ENCODE measurements around the gene EHMT1.
"Not testable (repeated sequence)": the region's sequence is repeated elsewhere in the genome, so short reads cannot be mapped to it uniquely, and the experiment has no call there.

The EHMT1 gene

GRCh38 chr9:137873858-137874362, 255.1 kb downstream of the EHMT1 start:
- DNase-seq = no peak
- 77% methylated on average over 6 of the region's 9 CpGs for WGBS (ENCODE audit: insufficient coverage)
- ChIA-PET CTCF (no interaction called here), POLR2A (no interaction called here)
- Histone ChIP-seq H3K4me3 (ENCODE audit: control insufficient read depth in 1 of 7, extremely low read depth in 1 of 7, insufficient read depth in 4 of 7, low read depth in 2 of 7, low read length in 6 of 7) (no peak overlapping the region), H3K4me1 (ENCODE audit: control extremely low read depth in 1 of 4, control insufficient read depth in 4 of 4, insufficient read depth in 4 of 4, low read length in 3 of 4) (peaks cover 0 to 5% (median 4%) of the 10 kb centered on the region in 4 experiments), H3K9me3 (ENCODE audit: control extremely low read depth in 1 of 5, control insufficient read depth in 4 of 5, insufficient read depth in 2 of 5, low read depth in 1 of 5, low read length in 4 of 5) (peaks cover 0 to 9% (median 4%) of the 10 kb centered on the region in 5 experiments), H3K27ac (ENCODE audit: insufficient read depth in 1 of 2, low read depth in 1 of 2, low read length in 2 of 2, poor library complexity in 1 of 2, severe bottlenecking in 2 of 2) (no peak overlapping the region), H3K36me3 (ENCODE audit: control insufficient read depth in 4 of 4, insufficient read depth in 4 of 4, low read length in 3 of 4) (no peaks in the 10 kb centered on the region), H3K27me3 (replicated peaks in 2 of 5; ENCODE audit: control insufficient read depth in 4 of 5, insufficient read depth in 5 of 5, low read length in 4 of 5) (peaks cover 0 to 57% (median 20%) of the 10 kb centered on the region in 5 experiments)

- Histone ChIP-seq H3K36me3 (ENCODE audit: control insufficient read depth in 4 of 4, insufficient read depth in 4 of 4, low read length in 3 of 4) (no peaks in the 10 kb centered on the region), H3K27ac (ENCODE audit: insufficient read depth in 1 of 2, low read depth in 1 of 2, low read length in 2 of 2, poor library complexity in 1 of 2, severe bottlenecking in 2 of 2) (no peak overlapping the region), H3K4me1 (ENCODE audit: control extremely low read depth in 1 of 4, control insufficient read depth in 4 of 4, insufficient read depth in 4 of 4, low read length in 3 of 4) (peaks cover 0 to 5% (median 4%) of the 10 kb centered on the region in 4 experiments), H3K27me3 (replicated peaks in 2 of 5; ENCODE audit: control insufficient read depth in 4 of 5, insufficient read depth in 5 of 5, low read length in 4 of 5) (peaks cover 0 to 71% (median 20%) of the 10 kb centered on the region in 5 experiments), H3K9me3 (ENCODE audit: control extremely low read depth in 1 of 5, control insufficient read depth in 4 of 5, insufficient read depth in 2 of 5, low read depth in 1 of 5, low read length in 4 of 5) (peaks cover 0 to 9% (median 4%) of the 10 kb centered on the region in 5 experiments), H3K4me3 (ENCODE audit: control insufficient read depth in 1 of 7, extremely low read depth in 1 of 7, insufficient read depth in 4 of 7, low read depth in 2 of 7, low read length in 6 of 7) (no peak overlapping the region)
- no peak for DNase-seq
- ChIA-PET POLR2A (no interaction called here), CTCF (no interaction called here)
- 85% methylated on average over 14 of the region's 14 CpGs for WGBS (ENCODE audit: insufficient coverage)
Observed at GRCh38 chr9:137875354-137875753, 256.5 kb downstream of the EHMT1 start.

GRCh38 chr9:137875846-137876245, 257.0 kb downstream of the EHMT1 start:
- CTCF ChIA-PET = no interaction called here

GRCh38 chr9:137876269-137876668, 257.5 kb downstream of the EHMT1 start:
- no peak overlapping the region for H3K4me3 ChIP-seq (ENCODE audit: control insufficient read depth in 1 of 7, extremely low read depth in 1 of 7, insufficient read depth in 4 of 7, low read depth in 2 of 7, low read length in 6 of 7)
- H3K27me3 ChIP-seq (replicated peaks in 2 of 5; ENCODE audit: control insufficient read depth in 4 of 5, insufficient read depth in 5 of 5, low read length in 4 of 5) = peaks cover 0 to 79% (median 20%) of the 10 kb centered on the region in 5 experiments
- H3K9me3 ChIP-seq (ENCODE audit: control extremely low read depth in 1 of 5, control insufficient read depth in 4 of 5, insufficient read depth in 2 of 5, low read depth in 1 of 5, low read length in 4 of 5) = peaks cover 0 to 9% (median 4%) of the 10 kb centered on the region in 5 experiments
- no peaks in the 10 kb centered on the region for H3K36me3 ChIP-seq (ENCODE audit: control insufficient read depth in 4 of 4, insufficient read depth in 4 of 4, low read length in 3 of 4)
- WGBS (ENCODE audit: insufficient coverage) = 91% methylated on average over 5 of the region's 8 CpGs
- CTCF ChIA-PET = no interaction called here
- H3K27ac ChIP-seq (ENCODE audit: insufficient read depth in 1 of 2, low read depth in 1 of 2, low read length in 2 of 2, poor library complexity in 1 of 2, severe bottlenecking in 2 of 2) = no peak overlapping the region
- H3K4me1 ChIP-seq (ENCODE audit: control extremely low read depth in 1 of 4, control insufficient read depth in 4 of 4, insufficient read depth in 4 of 4, low read length in 3 of 4) = peaks cover 0 to 5% (median 4%) of the 10 kb centered on the region in 4 experiments
- POLR2A ChIA-PET = no interaction called here
- no peak for DNase-seq

More at GRCh38 chr9:137875846-137876245, 257.0 kb downstream of the EHMT1 start:
- no peak overlapping the region for H3K27ac ChIP-seq (ENCODE audit: insufficient read depth in 1 of 2, low read depth in 1 of 2, low read length in 2 of 2, poor library complexity in 1 of 2, severe bottlenecking in 2 of 2)
- no peaks in the 10 kb centered on the region for H3K36me3 ChIP-seq (ENCODE audit: control insufficient read depth in 4 of 4, insufficient read depth in 4 of 4, low read length in 3 of 4)
- 90% methylated on average over 8 of the region's 10 CpGs for WGBS (ENCODE audit: insufficient coverage)
- H3K9me3 ChIP-seq (ENCODE audit: control extremely low read depth in 1 of 5, control insufficient read depth in 4 of 5, insufficient read depth in 2 of 5, low read depth in 1 of 5, low read length in 4 of 5) = peaks cover 0 to 9% (median 4%) of the 10 kb centered on the region in 5 experiments
- POLR2A ChIA-PET = no interaction called here
- no peak for DNase-seq
- H3K4me1 ChIP-seq (ENCODE audit: control extremely low read depth in 1 of 4, control insufficient read depth in 4 of 4, insufficient read depth in 4 of 4, low read length in 3 of 4) = peaks cover 0 to 5% (median 4%) of the 10 kb centered on the region in 4 experiments
- H3K4me3 ChIP-seq (ENCODE audit: control insufficient read depth in 1 of 7, extremely low read depth in 1 of 7, insufficient read depth in 4 of 7, low read depth in 2 of 7, low read length in 6 of 7) = no peak overlapping the region
- peaks cover 0 to 75% (median 20%) of the 10 kb centered on the region in 5 experiments for H3K27me3 ChIP-seq (replicated peaks in 2 of 5; ENCODE audit: control insufficient read depth in 4 of 5, insufficient read depth in 5 of 5, low read length in 4 of 5)

GRCh38 chr9:137876781-137877386, 258.1 kb downstream of the EHMT1 start:
- Histone ChIP-seq H3K4me1 (ENCODE audit: control extremely low read depth in 1 of 4, control insufficient read depth in 4 of 4, insufficient read depth in 4 of 4, low read length in 3 of 4) (peaks cover 0 to 5% (median 4%) of the 10 kb centered on the region in 4 experiments), H3K36me3 (ENCODE audit: control insufficient read depth in 4 of 4, insufficient read depth in 4 of 4, low read length in 3 of 4) (no peaks in the 10 kb centered on the region), H3K4me3 (ENCODE audit: control insufficient read depth in 1 of 7, extremely low read depth in 1 of 7, insufficient read depth in 4 of 7, low read depth in 2 of 7, low read length in 6 of 7) (no peak overlapping the region), H3K27me3 (replicated peaks in 2 of 5; ENCODE audit: control insufficient read depth in 4 of 5, insufficient read depth in 5 of 5, low read length in 4 of 5) (peaks cover 0 to 84% (median 23%) of the 10 kb centered on the region in 5 experiments), H3K27ac (ENCODE audit: insufficient read depth in 1 of 2, low read depth in 1 of 2, low read length in 2 of 2, poor library complexity in 1 of 2, severe bottlenecking in 2 of 2) (no peak overlapping the region), H3K9me3 (ENCODE audit: control extremely low read depth in 1 of 5, control insufficient read depth in 4 of 5, insufficient read depth in 2 of 5, low read depth in 1 of 5, low read length in 4 of 5) (peaks cover 0 to 9% (median 4%) of the 10 kb centered on the region in 5 experiments)
- ChIA-PET POLR2A (no interaction called here), CTCF (no interaction called here)
- 64% methylated on average over 46 of the region's 47 CpGs for WGBS (ENCODE audit: insufficient coverage)
- no peak for DNase-seq

GRCh38 chr9:137877506-137878122, 258.8 kb downstream of the EHMT1 start, which contains the start of gene CACNA1B:
Gene CACNA1B, plus strand, starts transcription at chr9:137877782. Its CDS starts 152 bp downstream, at chr9:137877934.
- peak within 1 kb of the TSS in 5 of 7 experiments; percentile 42 to 70 (median 59) for H3K4me3 ChIP-seq (ENCODE audit: control insufficient read depth in 1 of 7, extremely low read depth in 1 of 7, insufficient read depth in 4 of 7, low read depth in 2 of 7, low read length in 6 of 7)
- POLR2A ChIA-PET; H3K4me1 ChIP-seq (ENCODE audit: control extremely low read depth in 1 of 4, control insufficient read depth in 4 of 4, insufficient read depth in 4 of 4, low read length in 3 of 4); CTCF ChIA-PET; H3K9me3 ChIP-seq (ENCODE audit: control extremely low read depth in 1 of 5, control insufficient read depth in 4 of 5, insufficient read depth in 2 of 5, low read depth in 1 of 5, low read length in 4 of 5); H3K27ac ChIP-seq (ENCODE audit: insufficient read depth in 1 of 2, low read depth in 1 of 2, low read length in 2 of 2, poor library complexity in 1 of 2, severe bottlenecking in 2 of 2); H3K36me3 ChIP-seq (ENCODE audit: control insufficient read depth in 4 of 4, insufficient read depth in 4 of 4, low read length in 3 of 4): not testable (repeated sequence)
- DNase-seq = peak in 1 of 3 donors; percentile 4
- peaks cover 0 to 77% (median 23%) of the 10 kb centered on the region in 5 experiments for H3K27me3 ChIP-seq (replicated peaks in 2 of 5; ENCODE audit: control insufficient read depth in 4 of 5, insufficient read depth in 5 of 5, low read length in 4 of 5)
- 13% methylated on average over 17 of the region's 95 CpGs for WGBS (ENCODE audit: insufficient coverage)
